Suprapubic skin (tissue), 4 donors: Measurements from ENCODE around the gene TMEM213.

Experiments used
- CTCF ChIP-seq, 2 donors: fragments of 200-600 bp in 1 of 2; fragments of 450-650 bp in 1 of 2; sonication (generic) in 1 of 2; IDR thresholded peaks; one replicate each; pipeline ENCODE4 v1.5.1; 2016 to 2019; ENCODE audit warnings: antibody characterized with exemption in 2 of 2, mild to moderate bottlenecking in 1 of 2, moderate library complexity in 1 of 2
- POLR2A ChIP-seq, 2 donors: fragments of 450-650 bp; IDR thresholded peaks; one replicate each; pipeline ENCODE4 v1.6.1; 2017; ENCODE audit warnings: antibody characterized with exemption in 2 of 2, mild to moderate bottlenecking in 2 of 2, moderate library complexity in 2 of 2
- POLR2AphosphoS5 ChIP-seq, 3 donors: sonication (generic); formaldehyde crosslinking; IDR thresholded peaks; one replicate each; pipeline ENCODE4 v1.6.1; 2017; ENCODE audit warnings: antibody characterized with exemption in 3 of 3

DNA sequence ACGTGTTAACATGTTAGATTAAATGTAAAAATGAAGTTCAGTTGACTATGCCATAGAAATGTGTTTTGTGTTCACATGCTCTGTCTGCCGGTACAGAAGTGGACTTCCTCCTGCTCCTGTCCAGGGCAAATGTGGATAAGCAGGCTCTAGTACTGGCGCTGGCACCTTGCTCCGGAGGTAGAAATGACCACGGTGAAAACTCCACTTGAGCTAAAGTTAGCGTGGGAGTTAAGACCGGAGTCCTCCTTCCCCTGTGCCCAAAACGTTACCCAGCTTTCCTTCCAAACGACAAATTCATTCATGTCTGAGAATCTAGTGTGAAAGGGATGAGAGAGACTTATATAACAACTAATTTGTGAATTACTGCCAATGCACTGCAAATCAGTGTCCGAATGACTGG lies 35.2 kb downstream of the TMEM213 start:
- TF ChIP-seq POLR2A (IDR thresholded peaks at IDR 0.05) (no peak), CTCF (IDR thresholded peaks at IDR 0.05) (no peak), POLR2AphosphoS5 (IDR thresholded peaks at IDR 0.05) (no peak)
